WTC11 (cell line): ENCODE data around the gene FGD2. TPM values are rescaled to one million over a fixed set of nuclear protein-coding genes. Genes with fewer than 3 reads are reported as not detected.
A peak's percentile ranks its signal among the peaks of the same experiment; 100 is the strongest.

ENCODE experiments used
- ATF2 ChIP-seq: sonication (generic); formaldehyde crosslinking; IDR thresholded peaks from 2 replicates; pipeline ENCODE4 v1.8.1; 2022; ENCODE audit warnings: low read depth, missing genetic modification reagents, borderline replicate concordance
- ATF3 ChIP-seq: sonication (generic); formaldehyde crosslinking; conservative IDR thresholded peaks from 2 replicates; pipeline ENCODE4 v1.8.1; 2022; ENCODE audit warnings: mild to moderate bottlenecking, missing genetic modification reagents
- CREB1 ChIP-seq: sonication (generic); formaldehyde crosslinking; IDR thresholded peaks from 2 replicates; pipeline ENCODE4 v1.8.0; 2023; ENCODE audit warnings: mild to moderate bottlenecking, missing genetic modification reagents
- CREM ChIP-seq: sonication (generic); formaldehyde crosslinking; IDR thresholded peaks from 2 replicates; pipeline ENCODE4 v1.8.1; 2022; ENCODE audit warnings: mild to moderate bottlenecking, missing genetic modification reagents, moderate library complexity
- ELF4 ChIP-seq: sonication (generic); formaldehyde crosslinking; IDR thresholded peaks from 2 replicates; pipeline ENCODE4 v1.8.1; 2022; ENCODE audit warnings: low read depth, mild to moderate bottlenecking, moderate library complexity, missing genetic modification reagents
- FOXK1 ChIP-seq: sonication (generic); formaldehyde crosslinking; IDR thresholded peaks from 2 replicates; pipeline ENCODE4 v1.8.0; 2022; ENCODE audit warnings: mild to moderate bottlenecking, moderate library complexity, missing genetic modification reagents
- FOXP1 ChIP-seq: sonication (generic); formaldehyde crosslinking; IDR thresholded peaks from 2 replicates; pipeline ENCODE4 v1.8.0; 2022; ENCODE audit warnings: missing genetic modification reagents, mild to moderate bottlenecking, moderate library complexity, borderline replicate concordance
- NR2C2 ChIP-seq: sonication (generic); formaldehyde crosslinking; IDR thresholded peaks from 2 replicates; pipeline ENCODE4 v1.8.0; 2022; ENCODE audit warnings: mild to moderate bottlenecking, missing genetic modification reagents
- NR3C1 ChIP-seq: sonication (generic); formaldehyde crosslinking; conservative IDR thresholded peaks from 2 replicates; pipeline ENCODE4 v1.8.1; 2023; ENCODE audit warnings: low read depth, mild to moderate bottlenecking, missing genetic modification reagents
- OVOL2 ChIP-seq: fragments of 250-450 bp; sonication (Bioruptor Pico); IDR thresholded peaks from 2 replicates; pipeline ENCODE4 v1.9.0; 2021; ENCODE audit warnings: mild to moderate bottlenecking, borderline replicate concordance
- PRRX2 ChIP-seq: fragments of 250-450 bp; sonication (Bioruptor Pico); IDR thresholded peaks from 2 replicates; pipeline ENCODE4 v1.8.0; 2021; ENCODE audit warnings: mild to moderate bottlenecking
- RELA ChIP-seq: sonication (generic); formaldehyde crosslinking; IDR thresholded peaks from 2 replicates; pipeline ENCODE4 v1.8.1; 2022; ENCODE audit warnings: missing genetic modification reagents, mild to moderate bottlenecking, borderline replicate concordance
- RORB ChIP-seq: fragments of 250-450 bp; sonication (Bioruptor Pico); IDR thresholded peaks from 2 replicates; pipeline ENCODE4 v1.9.0; 2021; ENCODE audit warnings: mild to moderate bottlenecking
- SOX15 ChIP-seq: fragments of 250-450 bp; sonication (Bioruptor Pico); IDR thresholded peaks from 2 replicates; pipeline ENCODE4 v1.9.0; 2021; ENCODE audit warnings: mild to moderate bottlenecking
- SP1 ChIP-seq: sonication (generic); formaldehyde crosslinking; conservative IDR thresholded peaks from 2 replicates; pipeline ENCODE4 v1.8.1; 2022; ENCODE audit warnings: missing genetic modification reagents
- ZNF219 ChIP-seq: sonication (generic); formaldehyde crosslinking; IDR thresholded peaks from 2 replicates; pipeline ENCODE4 v1.8.0; 2023; ENCODE audit warnings: missing genetic modification reagents, mild to moderate bottlenecking, borderline replicate concordance
- ZNF317 ChIP-seq: sonication (generic); formaldehyde crosslinking; IDR thresholded peaks from 2 replicates; pipeline ENCODE4 v1.8.1; 2023; ENCODE audit warnings: low read depth, mild to moderate bottlenecking, moderate library complexity, missing genetic modification reagents, borderline replicate concordance
- ZNF396 ChIP-seq: fragments of 250-450 bp; sonication (Bioruptor Pico); IDR thresholded peaks from 2 replicates; pipeline ENCODE4 v1.8.0; 2021; ENCODE audit warnings: mild to moderate bottlenecking, moderate library complexity, borderline replicate concordance
- ZNF416 ChIP-seq: fragments of 250-450 bp; sonication (Bioruptor Pico); IDR thresholded peaks from 2 replicates; pipeline ENCODE4 v1.9.0; 2021; ENCODE audit warnings: mild to moderate bottlenecking, inconsistent platforms
- ZNF512 ChIP-seq: sonication (generic); formaldehyde crosslinking; IDR thresholded peaks from 2 replicates; pipeline ENCODE4 v1.8.1; 2022; ENCODE audit warnings: missing genetic modification reagents, borderline replicate concordance
- total RNA-seq: library from RNA; stranded (reverse); gene quantifications from 3 replicates; pipeline ENCODE4 v1.2.3, GENCODE V29; 2021
- TF ChIP-seq, protein P1 (sequence below): fragments of 250-450 bp; sonication (Bioruptor Pico); conservative IDR thresholded peaks from 2 replicates; pipeline ENCODE4 v1.9.0; 2021; ENCODE audit warnings: mild to moderate bottlenecking
- TF ChIP-seq, protein P2 (sequence below): fragments of 250-450 bp; sonication (Bioruptor Pico); IDR thresholded peaks from 2 replicates; pipeline ENCODE4 v1.9.0; 2021; ENCODE audit warnings: mild to moderate bottlenecking, borderline replicate concordance
- TF ChIP-seq, protein P3 (sequence below): sonication (generic); formaldehyde crosslinking; IDR thresholded peaks from 2 replicates; pipeline ENCODE4 v1.8.1; 2023; ENCODE audit warnings: mild to moderate bottlenecking, missing genetic modification reagents, moderate library complexity

Gene FGD2
- total RNA-seq, 1 experiment from 2014 or later, result 0.31 TPM

GRCh38 chr6:37051138-37052026 is 45.9 kb downstream of the FGD2 start (continued):
- TF ChIP-seq NR3C1 (no peak), ATF3 (CRISPR knock-in tag) (no peak), FOXP1 (CRISPR knock-in tag) (peak; percentile 89; the same call in 1 of the 2 replicates), RELA (no peak), ZNF317 (CRISPR knock-in tag) (no peak), ZNF219 (no peak), CREB1 (CRISPR knock-in tag) (no peak), CREM (CRISPR knock-in tag) (no peak), PRRX2 (no peak), ZNF396 (no peak), ELF4 (CRISPR knock-in tag) (no peak), SP1 (CRISPR knock-in tag) (0 out of 2 replicates have a peak, but pooled peaks have one; percentile 48), SOX15 (CRISPR knock-in tag) (no peak), RORB (CRISPR knock-in tag) (no peak), ATF2 (no peak), ZNF416 (CRISPR knock-in tag) (no peak), NR2C2 (no peak), OVOL2 (CRISPR knock-in tag) (no peak), ZNF512 (CRISPR knock-in tag) (no peak), FOXK1 (peak; percentile 76)
- TF ChIP-seq, protein P1, sequence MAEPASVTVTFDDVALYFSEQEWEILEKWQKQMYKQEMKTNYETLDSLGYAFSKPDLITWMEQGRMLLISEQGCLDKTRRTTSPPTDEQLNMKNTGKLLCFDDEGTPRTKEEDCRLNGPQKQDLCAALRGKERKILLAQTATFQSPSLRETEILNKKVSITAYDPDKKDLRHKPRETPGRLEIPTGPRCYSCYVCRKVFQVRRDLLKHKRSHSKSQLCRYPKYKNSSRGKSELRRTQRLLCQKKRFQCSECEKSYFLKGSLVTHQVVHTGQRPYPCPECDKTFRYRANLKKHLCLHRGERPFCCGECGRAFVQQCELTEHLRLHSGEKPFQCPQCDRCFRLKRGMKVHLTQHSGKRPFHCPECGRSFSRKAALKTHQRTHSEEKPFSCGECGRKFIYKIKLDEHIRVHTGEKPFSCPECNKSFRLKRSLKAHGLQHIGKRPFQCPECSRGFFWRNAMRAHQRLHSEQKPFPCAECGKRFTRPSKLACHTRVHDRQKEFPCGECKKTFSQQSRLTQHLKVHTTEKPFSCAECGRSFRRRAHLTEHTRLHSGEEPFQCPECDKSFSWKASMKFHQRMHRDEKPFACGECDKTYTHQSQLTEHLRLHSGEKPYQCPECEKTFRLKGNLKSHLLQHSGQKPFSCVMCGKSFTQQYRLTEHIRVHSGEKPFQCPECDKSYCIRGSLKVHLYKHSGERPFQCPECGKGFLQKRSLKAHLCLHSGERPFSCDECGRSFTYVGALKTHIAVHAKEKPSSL, result no peak
- TF ChIP-seq, protein P2, sequence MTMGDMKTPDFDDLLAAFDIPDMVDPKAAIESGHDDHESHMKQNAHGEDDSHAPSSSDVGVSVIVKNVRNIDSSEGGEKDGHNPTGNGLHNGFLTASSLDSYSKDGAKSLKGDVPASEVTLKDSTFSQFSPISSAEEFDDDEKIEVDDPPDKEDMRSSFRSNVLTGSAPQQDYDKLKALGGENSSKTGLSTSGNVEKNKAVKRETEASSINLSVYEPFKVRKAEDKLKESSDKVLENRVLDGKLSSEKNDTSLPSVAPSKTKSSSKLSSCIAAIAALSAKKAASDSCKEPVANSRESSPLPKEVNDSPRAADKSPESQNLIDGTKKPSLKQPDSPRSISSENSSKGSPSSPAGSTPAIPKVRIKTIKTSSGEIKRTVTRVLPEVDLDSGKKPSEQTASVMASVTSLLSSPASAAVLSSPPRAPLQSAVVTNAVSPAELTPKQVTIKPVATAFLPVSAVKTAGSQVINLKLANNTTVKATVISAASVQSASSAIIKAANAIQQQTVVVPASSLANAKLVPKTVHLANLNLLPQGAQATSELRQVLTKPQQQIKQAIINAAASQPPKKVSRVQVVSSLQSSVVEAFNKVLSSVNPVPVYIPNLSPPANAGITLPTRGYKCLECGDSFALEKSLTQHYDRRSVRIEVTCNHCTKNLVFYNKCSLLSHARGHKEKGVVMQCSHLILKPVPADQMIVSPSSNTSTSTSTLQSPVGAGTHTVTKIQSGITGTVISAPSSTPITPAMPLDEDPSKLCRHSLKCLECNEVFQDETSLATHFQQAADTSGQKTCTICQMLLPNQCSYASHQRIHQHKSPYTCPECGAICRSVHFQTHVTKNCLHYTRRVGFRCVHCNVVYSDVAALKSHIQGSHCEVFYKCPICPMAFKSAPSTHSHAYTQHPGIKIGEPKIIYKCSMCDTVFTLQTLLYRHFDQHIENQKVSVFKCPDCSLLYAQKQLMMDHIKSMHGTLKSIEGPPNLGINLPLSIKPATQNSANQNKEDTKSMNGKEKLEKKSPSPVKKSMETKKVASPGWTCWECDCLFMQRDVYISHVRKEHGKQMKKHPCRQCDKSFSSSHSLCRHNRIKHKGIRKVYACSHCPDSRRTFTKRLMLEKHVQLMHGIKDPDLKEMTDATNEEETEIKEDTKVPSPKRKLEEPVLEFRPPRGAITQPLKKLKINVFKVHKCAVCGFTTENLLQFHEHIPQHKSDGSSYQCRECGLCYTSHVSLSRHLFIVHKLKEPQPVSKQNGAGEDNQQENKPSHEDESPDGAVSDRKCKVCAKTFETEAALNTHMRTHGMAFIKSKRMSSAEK, result no peak
- TF ChIP-seq, protein P3, sequence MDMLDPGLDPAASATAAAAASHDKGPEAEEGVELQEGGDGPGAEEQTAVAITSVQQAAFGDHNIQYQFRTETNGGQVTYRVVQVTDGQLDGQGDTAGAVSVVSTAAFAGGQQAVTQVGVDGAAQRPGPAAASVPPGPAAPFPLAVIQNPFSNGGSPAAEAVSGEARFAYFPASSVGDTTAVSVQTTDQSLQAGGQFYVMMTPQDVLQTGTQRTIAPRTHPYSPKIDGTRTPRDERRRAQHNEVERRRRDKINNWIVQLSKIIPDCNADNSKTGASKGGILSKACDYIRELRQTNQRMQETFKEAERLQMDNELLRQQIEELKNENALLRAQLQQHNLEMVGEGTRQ (CRISPR knock-in tag), result no peak
